HEK293 (cell line): ENCODE results near the gene SULT4A1.

Source experiments
- CTCF ChIP-seq: fragments of 450-650 bp; formaldehyde crosslinking; IDR thresholded peaks from 2 replicates; pipeline ENCODE4 v1.5.1; 2016; ENCODE audit warnings: missing biosample characterization, missing genetic modification characterization
- ZNF121 ChIP-seq: fragments of 450-650 bp; formaldehyde crosslinking; IDR thresholded peaks from 2 replicates; pipeline ENCODE4 v1.5.1; 2016; ENCODE audit warnings: missing biosample characterization, missing genetic modification characterization
- ZNF596 ChIP-seq: fragments of 450-650 bp; IDR thresholded peaks from 2 replicates; pipeline ENCODE4 v1.5.0; 2018; ENCODE audit warnings: missing biosample characterization, mild to moderate bottlenecking, missing genetic modification characterization, moderate library complexity
- ZNF660 ChIP-seq: fragments of 450-650 bp; IDR thresholded peaks from 2 replicates; pipeline ENCODE4 v1.5.1; 2018; ENCODE audit warnings: missing biosample characterization, mild to moderate bottlenecking, missing genetic modification characterization
- ZNF776 ChIP-seq: fragments of 450-650 bp; formaldehyde crosslinking; IDR thresholded peaks from 2 replicates; pipeline ENCODE4 v1.5.0; 2017; ENCODE audit warnings: missing biosample characterization, missing genetic modification characterization, borderline replicate concordance
- ZNF785 ChIP-seq: fragments of 450-650 bp; formaldehyde crosslinking; IDR thresholded peaks from 2 replicates; pipeline ENCODE4 v1.5.1; 2016; ENCODE audit warnings: missing biosample characterization, missing genetic modification characterization
- TF ChIP-seq, protein P1 (sequence below): fragments of 450-650 bp; formaldehyde crosslinking; IDR thresholded peaks from 2 replicates; pipeline ENCODE4 v1.5.1; 2016; ENCODE audit warnings: missing biosample characterization, missing genetic modification characterization

- no peak for TF ChIP-seq ZNF121
- no peak for TF ChIP-seq ZNF776 (tag by site-specific recombination)
- TF ChIP-seq, protein P1, sequence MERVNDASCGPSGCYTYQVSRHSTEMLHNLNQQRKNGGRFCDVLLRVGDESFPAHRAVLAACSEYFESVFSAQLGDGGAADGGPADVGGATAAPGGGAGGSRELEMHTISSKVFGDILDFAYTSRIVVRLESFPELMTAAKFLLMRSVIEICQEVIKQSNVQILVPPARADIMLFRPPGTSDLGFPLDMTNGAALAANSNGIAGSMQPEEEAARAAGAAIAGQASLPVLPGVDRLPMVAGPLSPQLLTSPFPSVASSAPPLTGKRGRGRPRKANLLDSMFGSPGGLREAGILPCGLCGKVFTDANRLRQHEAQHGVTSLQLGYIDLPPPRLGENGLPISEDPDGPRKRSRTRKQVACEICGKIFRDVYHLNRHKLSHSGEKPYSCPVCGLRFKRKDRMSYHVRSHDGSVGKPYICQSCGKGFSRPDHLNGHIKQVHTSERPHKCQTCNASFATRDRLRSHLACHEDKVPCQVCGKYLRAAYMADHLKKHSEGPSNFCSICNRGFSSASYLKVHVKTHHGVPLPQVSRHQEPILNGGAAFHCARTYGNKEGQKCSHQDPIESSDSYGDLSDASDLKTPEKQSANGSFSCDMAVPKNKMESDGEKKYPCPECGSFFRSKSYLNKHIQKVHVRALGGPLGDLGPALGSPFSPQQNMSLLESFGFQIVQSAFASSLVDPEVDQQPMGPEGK, result no peak
- no peak for TF ChIP-seq ZNF660 (tag by site-specific recombination)
- TF ChIP-seq ZNF785, result no peak
- no peak for TF ChIP-seq ZNF596
- no peak for TF ChIP-seq CTCF (tag by site-specific recombination)
Measured at GRCh38 chr22:43802897-43803495, 59.3 kb downstream of the SULT4A1 start.
